Left ventricle myocardium inferior (tissue), 1 donor: ENCODE measurements around the gene CEACAM4. TPM values are rescaled to one million over a fixed set of nuclear protein-coding genes. Genes with fewer than 3 reads are reported as not detected.
A peak's percentile ranks its signal among the peaks of the same experiment; 100 is the strongest.

ENCODE experiments used
- DNase-seq: peaks from one replicate; pipeline ENCODE4 v3.0.0-alpha.2; 2020
- H3K27ac ChIP-seq: fragments of 200-600 bp; replicated peaks from 2 replicates; pipeline ENCODE4 v1.8.0; 2021
- H3K27me3 ChIP-seq: fragments of 200-600 bp; 2 replicates; pipeline ENCODE4 v1.8.0; 2021; ENCODE audit warnings: low read depth
- H3K36me3 ChIP-seq: fragments of 200-600 bp; 2 replicates; pipeline ENCODE4 v1.8.0; 2021
- H3K4me1 ChIP-seq: fragments of 200-600 bp; 2 replicates; pipeline ENCODE4 v1.8.0; 2021
- H3K4me3 ChIP-seq: fragments of 200-600 bp; 2 replicates; pipeline ENCODE4 v1.8.0; 2021; ENCODE audit warnings: mild to moderate bottlenecking, moderate library complexity
- H3K9me3 ChIP-seq: fragments of 200-600 bp; replicated peaks from 2 replicates; pipeline ENCODE4 v1.8.0; 2021
- CTCF ChIP-seq: fragments of 200-600 bp; IDR thresholded peaks from 2 replicates; pipeline ENCODE4 v1.8.0; 2021; ENCODE audit warnings: antibody characterized with exemption, mild to moderate bottlenecking, borderline replicate concordance
- intact Hi-C: fragments of 100-400 bp; cut with micrococcal nuclease; formaldehyde crosslinking; loops from one replicate; pipeline ENCODE4 v1.11.0; 2022
- total RNA-seq: library from RNA; stranded (reverse); fragmentation: NEBNext Ultra II Directional; extraction: Animal tissue kit (Norgen Biotek cat#: 25700); gene quantifications from one replicate; pipeline ENCODE4 v1.2.1, GENCODE V29; 2021
- donor health status: DM: no; HTN: yes; CAD: no; lungs with severe emphysema.

CEACAM4 gene
- total RNA-seq, 1 donor from 2014 or later = 0.25 TPM

GRCh38 chr19:41577144-41577830 is 49.6 kb downstream of the CEACAM4 start:
- Histone ChIP-seq H3K4me1 (peaks cover 8% of the 10 kb centered on the region), H3K27me3 (peaks cover 38% of the 10 kb centered on the region), H3K9me3 (peaks cover 20% of the 10 kb centered on the region), H3K27ac (no peak overlapping the region), H3K36me3 (no peaks in the 10 kb centered on the region), H3K4me3 (no peak overlapping the region)
- intact Hi-C loops = no loop called here
- no peak for DNase-seq
- no peak for TF ChIP-seq CTCF

GRCh38 chr19:41575998-41576397 is 50.9 kb downstream of the CEACAM4 start, which contains the start of gene CEACAM21:
Gene CEACAM21 (plus strand): TSS chr19:41576166. CDS start chr19:41576275, 109 bp downstream.
- Histone ChIP-seq H3K27me3 (peaks cover 50% of the 10 kb centered on the region), H3K27ac (peak within 1 kb of the TSS; percentile 31), H3K4me3 (peak within 1 kb of the TSS; percentile 32), H3K4me1 (peaks cover 8% of the 10 kb centered on the region), H3K36me3 (no peaks in the 10 kb centered on the region), H3K9me3 (peaks cover 7% of the 10 kb centered on the region)
- intact Hi-C loops = no loop called here
- TF ChIP-seq CTCF = no peak
- DNase-seq = peak; percentile 52

GRCh38 chr19:41570639-41571112 is 56.2 kb downstream of the CEACAM4 start:
- H3K9me3 ChIP-seq = peaks cover 6% of the 10 kb centered on the region
- peaks cover 87% of the 10 kb centered on the region for H3K27me3 ChIP-seq
- peak; percentile 75 for DNase-seq

GRCh38 chr19:41570179-41570578 is 56.7 kb downstream of the CEACAM4 start:
- H3K9me3 ChIP-seq = peaks cover 6% of the 10 kb centered on the region
- H3K4me3 ChIP-seq = no peak overlapping the region
- H3K36me3 ChIP-seq = no peaks in the 10 kb centered on the region
- H3K27me3 ChIP-seq = peaks cover 90% of the 10 kb centered on the region
- DNase-seq = no peak
- intact Hi-C loops = no loop called here
- H3K4me1 ChIP-seq = peaks cover under 1% of the 10 kb centered on the region
- no peak overlapping the region for H3K27ac ChIP-seq
- TF ChIP-seq CTCF = no peak

More at GRCh38 chr19:41570639-41571112, 56.2 kb downstream of the CEACAM4 start:
- TF ChIP-seq CTCF = peak; percentile 93
- intact Hi-C loops = no loop called here
- H3K27ac ChIP-seq = no peak overlapping the region
- H3K36me3 ChIP-seq = no peaks in the 10 kb centered on the region
- no peak overlapping the region for H3K4me3 ChIP-seq
- H3K4me1 ChIP-seq = peaks cover 5% of the 10 kb centered on the region

GRCh38 chr19:41569481-41570150 is 57.3 kb downstream of the CEACAM4 start:
- no peak for TF ChIP-seq CTCF
- Histone ChIP-seq H3K4me1 (peaks cover 5% of the 10 kb centered on the region), H3K36me3 (no peaks in the 10 kb centered on the region), H3K27ac (no peak overlapping the region), H3K27me3 (peaks cover 96% of the 10 kb centered on the region), H3K9me3 (peaks cover 6% of the 10 kb centered on the region), H3K4me3 (no peak overlapping the region)
- intact Hi-C loops = loop anchor here (10.0 kb wide), 1 partner anchor 115 kb away; no protein-coding TSS in a partner anchor
- no peak for DNase-seq

Other genes starting within 250 kb of the CEACAM4 start
- 17.4 TPM for gene EXOSC5, start 229.7 kb downstream of the CEACAM4 start, total RNA-seq
- 51.0 TPM for gene BCKDHA, start 229.3 kb downstream of the CEACAM4 start, total RNA-seq
- 10.3 TPM for gene B3GNT8, start 199.7 kb downstream of the CEACAM4 start, total RNA-seq
- gene DMAC2, start 187.2 kb downstream of the CEACAM4 start, total RNA-seq = 125 TPM
- not detected for gene ERICH4, start 183.9 kb downstream of the CEACAM4 start, total RNA-seq
- gene CEACAM21, start 50.9 kb downstream of the CEACAM4 start, total RNA-seq = 0.60 TPM
- 0.16 TPM for gene CEACAM7, start 61.2 kb upstream of the CEACAM4 start, total RNA-seq
- gene CEACAM5, start 81.6 kb upstream of the CEACAM4 start, total RNA-seq = 0.19 TPM
- gene CEACAM6, start 128.5 kb upstream of the CEACAM4 start, total RNA-seq = 0.11 TPM
- gene CEACAM3, start 169.5 kb upstream of the CEACAM4 start, total RNA-seq = not detected
- gene LYPD4, start 217.6 kb upstream of the CEACAM4 start, total RNA-seq = not detected
- not detected for gene DMRTC2, start 218.0 kb upstream of the CEACAM4 start, total RNA-seq
- 611 TPM for gene RPS19, start 233.2 kb upstream of the CEACAM4 start, total RNA-seq